B cell (primary cell): Measurements from ENCODE around the gene HOXB7. TPM values are rescaled to one million over a fixed set of nuclear protein-coding genes. Genes with fewer than 3 reads are reported as not detected.

Source experiments
- ATAC-seq: fragments of 200-7000 bp; cut with Tn5 transposase; one replicate; pipeline ENCODE4 v1.10.0; 2021; ENCODE audit warnings: low read depth, mild to moderate bottlenecking, moderate number of reproducible peaks, moderate library complexity
- CTCF ChIA-PET: fragments of 350-600 bp; sonication (Branson Sonifier 250); formaldehyde crosslinking; loops from one replicate; lab custom pipeline; 2021; ENCODE audit warnings: antibody characterized with exemption, inconsistent platforms; lab: Charles Lee
- POLR2A ChIA-PET: fragments of 350-600 bp; sonication (Branson Sonifier 250); formaldehyde crosslinking; loops from one replicate; lab custom pipeline; 2021; ENCODE audit warnings: antibody characterized with exemption; lab: Charles Lee
- DNase-seq: peaks from one replicate; pipeline ENCODE4 v3.0.0; 2013
- H2AFZ ChIP-seq: 2 replicates; pipeline ENCODE4 v1.6.1; 2012; ENCODE audit warnings: mild to moderate bottlenecking, low read depth, low read length; ENCODE audit not compliant: insufficient read depth, poor library complexity, severe bottlenecking
- H3K27ac ChIP-seq, 2 donors: 1 replicate in 1 of 2; 2 replicates in 1 of 2; pipeline ENCODE4 v1.5.1; 2012 to 2013; ENCODE audit warnings: low read length in 2 of 2, mild to moderate bottlenecking in 2 of 2, moderate library complexity in 1 of 2
- H3K27me3 ChIP-seq, 4 experiments: fragments of 200-600 bp in 1 of 4; sonication (generic) in 1 of 4; replicated peaks in 1 of 4; 1 replicate in 2 of 4; 2 replicates in 2 of 4; pipeline versions ENCODE4 v1.6.1 to v1.7.0; 2013 to 2016; ENCODE audit warnings: low read length in 3 of 4, mild to moderate bottlenecking in 2 of 4, mixed read lengths in 1 of 4, moderate library complexity in 1 of 4; ENCODE audit not compliant: insufficient read depth in 4 of 4, control insufficient read depth in 3 of 4; ENCODE audit errors: control extremely low read depth in 1 of 4
- H3K36me3 ChIP-seq, 2 experiments: replicated peaks in 1 of 2; 1 replicate in 1 of 2; 2 replicates in 1 of 2; pipeline versions ENCODE4 v1.6.1 to v1.7.1; 2013; ENCODE audit warnings: low read length in 1 of 2; ENCODE audit not compliant: insufficient read depth in 2 of 2, control insufficient read depth in 1 of 2; ENCODE audit errors: control extremely low read depth in 1 of 2, extremely low read depth in 1 of 2
- H3K4me1 ChIP-seq, 2 donors: fragments of 200-600 bp in 1 of 2; sonication (generic) in 1 of 2; 1 replicate in 1 of 2; 2 replicates in 1 of 2; pipeline versions ENCODE4 v1.5.1 to v1.6.1; 2013 to 2017; ENCODE audit warnings: low read length in 2 of 2; ENCODE audit not compliant: control insufficient read depth in 2 of 2, insufficient read depth in 2 of 2
- H3K4me2 ChIP-seq: replicated peaks from 2 replicates; pipeline ENCODE3; 2012; ENCODE audit warnings: mild to moderate bottlenecking, low read depth, low read length; ENCODE audit not compliant: poor library complexity, severe bottlenecking
- H3K4me3 ChIP-seq, 5 experiments: fragments of 200-600 bp in 1 of 5; sonication (generic) in 1 of 5; 1 replicate in 3 of 5; 2 replicates in 2 of 5; pipeline versions ENCODE4 v1.5.1 to v1.7.0; 2011 to 2016; ENCODE audit warnings: low read length in 4 of 5, mild to moderate bottlenecking in 4 of 5, low read depth in 2 of 5, control low read depth in 1 of 5, moderate library complexity in 1 of 5; ENCODE audit not compliant: insufficient read depth in 1 of 5; ENCODE audit errors: control extremely low read depth in 1 of 5, extremely low read depth in 1 of 5
- H3K79me2 ChIP-seq: fragments of 200-600 bp; sonication (generic); one replicate; pipeline ENCODE4 v1.6.0; 2016; ENCODE audit warnings: low read length; ENCODE audit not compliant: control insufficient read depth, insufficient read depth
- H3K9ac ChIP-seq: fragments of 200-600 bp; sonication (generic); 2 replicates; pipeline ENCODE4 v1.6.1; 2017; ENCODE audit warnings: mild to moderate bottlenecking, low read length, moderate library complexity
- H3K9me3 ChIP-seq, 3 donors: one replicate each; pipeline versions ENCODE4 v1.6.1 to v1.7.1; 2013; ENCODE audit warnings: low read length in 2 of 3; ENCODE audit not compliant: control insufficient read depth in 2 of 3, insufficient read depth in 1 of 3; ENCODE audit errors: control extremely low read depth in 1 of 3
- H4K20me1 ChIP-seq: 2 replicates; pipeline ENCODE4 v1.6.0; 2012; ENCODE audit warnings: mild to moderate bottlenecking, low read length; ENCODE audit not compliant: insufficient read depth, control insufficient read depth, poor library complexity, severe bottlenecking
- H3K27ac Mint-ChIP-seq: one replicate; pipeline ENCODE4 v1.8.0; 2021; ENCODE audit warnings: mixed read lengths
- H3K27me3 Mint-ChIP-seq: one replicate; pipeline ENCODE4 v1.8.0; 2021; ENCODE audit warnings: mixed read lengths
- H3K4me1 Mint-ChIP-seq: one replicate; pipeline ENCODE4 v1.8.0; 2021; ENCODE audit warnings: mixed read lengths
- H3K4me3 Mint-ChIP-seq: one replicate; pipeline ENCODE4 v1.8.0; 2021; ENCODE audit warnings: mixed read lengths
- H3K9me3 Mint-ChIP-seq: one replicate; pipeline ENCODE4 v1.8.0; 2022; ENCODE audit warnings: mixed read lengths; ENCODE audit not compliant: insufficient read depth
- CTCF ChIP-seq: fragments of 200-600 bp; IDR thresholded peaks from one replicate; pipeline ENCODE4 v1.8.0; 2022; ENCODE audit warnings: antibody characterized with exemption, mild to moderate bottlenecking
- EZH2 ChIP-seq: IDR thresholded peaks from 2 replicates; pipeline ENCODE4 v1.6.1; 2012; ENCODE audit warnings: borderline replicate concordance, low read depth, mild to moderate bottlenecking, moderate library complexity, low read length; ENCODE audit not compliant: insufficient read depth, poor library complexity, severe bottlenecking
- WGBS: methylation state at CpG from one replicate; pipeline ENCODE4 v1.1.5; 2013; ENCODE audit warnings: missing lambda C conversion rate; ENCODE audit not compliant: insufficient coverage; 5-methylcytosine and 5-hydroxymethylcytosine counted together
- intact Hi-C: fragments of 100-400 bp; cut with micrococcal nuclease; formaldehyde crosslinking; loops from one replicate; pipeline ENCODE4 v1.10.0; 2022
- polyA plus RNA-seq: library from polyadenylated mRNA; depleted of rRNA; stranded (reverse); fragments of >200 nt; gene quantifications from 2 replicates; pipeline ENCODE4 v1.2.3, GENCODE V29; 2012
- total RNA-seq, 2 donors: library from RNA; stranded (reverse); fragments of 120-200 nt in 1 of 2; gene quantifications; 1 replicate in 1 of 2; 2 replicates in 1 of 2; pipeline versions ENCODE4 v1.2.3 to v1.2.4, GENCODE V29; 2013 to 2022

The HOXB7 gene
- total and polyA plus RNA-seq, 2 donors (not counting 1 experiment from before 2014, with no cell fraction given) = 0.25 to 1.3 TPM

DNA sequence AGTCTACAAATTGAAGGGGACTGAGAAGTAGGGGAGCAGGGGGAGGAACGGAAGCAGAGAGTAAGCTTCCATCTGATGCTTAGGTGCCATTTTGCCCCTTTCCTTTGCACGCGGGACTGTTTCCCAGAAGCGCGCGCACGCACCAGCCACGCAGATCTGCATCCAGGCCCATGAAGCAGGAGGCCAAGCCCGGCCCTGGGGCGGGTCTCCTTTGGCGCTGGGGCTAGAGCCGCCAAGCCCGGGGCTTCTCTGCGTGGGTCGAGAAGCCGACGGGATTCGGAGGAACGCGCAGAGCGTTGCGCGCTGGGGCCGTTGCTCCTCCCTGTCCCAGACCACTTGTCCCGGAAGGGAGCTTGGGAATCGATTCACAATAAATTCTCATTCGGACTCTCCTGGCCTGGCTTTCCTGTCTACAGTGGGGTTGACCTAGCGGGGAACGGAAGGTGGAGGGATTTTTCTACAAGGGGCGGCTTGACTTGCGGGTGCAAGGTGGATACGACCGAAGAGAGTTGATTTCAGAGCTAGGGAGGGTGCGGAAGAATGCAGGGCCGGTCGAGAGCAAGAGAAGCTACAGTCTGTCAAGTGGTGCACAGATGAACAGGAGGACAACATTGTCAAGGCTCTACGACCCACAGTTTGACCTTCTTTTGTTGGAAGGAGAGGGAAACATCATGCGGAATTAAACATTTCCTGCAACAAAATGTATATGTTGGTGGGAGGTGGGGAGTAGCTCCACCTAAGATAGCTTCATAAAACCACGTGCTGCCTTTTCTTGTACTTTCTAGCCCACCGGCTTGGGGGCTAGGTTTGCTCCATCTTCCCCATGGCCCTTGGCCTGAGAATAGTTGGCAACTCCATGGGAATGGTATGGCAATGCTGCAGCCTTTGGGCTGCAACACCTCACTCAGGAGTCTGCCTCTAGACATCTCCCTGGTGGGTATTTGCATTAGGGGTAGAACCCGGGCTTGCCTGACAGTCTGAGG, 10.9 kb upstream of the HOXB7 start:
- no peak for TF ChIP-seq CTCF
- no peak for TF ChIP-seq EZH2
- H3K9me3 ChIP-seq = peaks cover 0 to 14% (median 0%) of the 10 kb centered on the region in 3 donors
- POLR2A ChIA-PET = no interaction called here

More for the DNA sequence above, 10.9 kb upstream of the HOXB7 start:
- Histone ChIP-seq H2AFZ (no peak overlapping the region), H3K4me1 (peaks cover 39 to 45% of the 10 kb centered on the region in 2 donors), H3K4me3 (no peak overlapping the region), H3K27ac (no peak overlapping the region), H4K20me1 (no peaks in the 10 kb centered on the region), H3K9ac (no peak overlapping the region), H3K4me2 (no peak overlapping the region), H3K79me2 (no peaks in the 10 kb centered on the region), H3K27me3 (peaks cover 0 to 96% (median 65%) of the 10 kb centered on the region in 4 experiments), H3K36me3 (no peaks in the 10 kb centered on the region)
- DNase-seq (no peak), ATAC-seq (no peak)
- Mint-ChIP-seq H3K9me3 (no peaks in the 10 kb centered on the region), H3K4me3 (no peak overlapping the region), H3K4me1 (peaks cover 31% of the 10 kb centered on the region), H3K27ac (no peak overlapping the region), H3K27me3 (peaks cover 74% of the 10 kb centered on the region)
- 90% methylated on average over 40 of the region's 41 CpGs for WGBS
- CTCF ChIA-PET = interaction anchor here (1.0 to 2.7 kb wide), 7 partner anchors 9 to 547 kb away, joined by 3 to 11 read pairs (median 6); no protein-coding TSS in a partner anchor
- intact Hi-C loops = no loop called here
